ENCODE data around the gene CDKAL1.
"Not testable (repeated sequence)": the region's sequence is repeated elsewhere in the genome, so short reads cannot be mapped to it uniquely, and the experiment has no call there.

CDKAL1 gene

DNA sequence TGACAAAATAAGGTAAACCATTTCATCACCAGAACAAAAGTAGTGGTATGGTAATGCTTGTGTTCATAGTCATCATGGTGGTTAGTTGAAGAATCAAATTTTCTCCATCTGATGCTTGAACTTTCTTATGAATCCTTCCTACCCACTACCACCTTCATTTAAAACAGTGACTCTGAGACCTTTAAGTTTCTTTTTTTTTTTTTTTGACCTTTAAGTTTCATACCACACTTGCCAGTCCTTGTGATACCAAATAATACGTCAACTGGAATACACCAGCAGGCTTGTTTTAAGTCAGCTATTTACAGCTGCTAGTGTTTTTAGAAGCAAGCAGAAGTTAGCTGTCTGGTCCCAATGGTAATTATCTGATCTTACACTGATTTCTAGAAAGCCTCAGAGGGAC, 645.9 kb downstream of the CDKAL1 start:
- DNase-seq (ENCODE audit: low read depth) = no peak

DNA sequence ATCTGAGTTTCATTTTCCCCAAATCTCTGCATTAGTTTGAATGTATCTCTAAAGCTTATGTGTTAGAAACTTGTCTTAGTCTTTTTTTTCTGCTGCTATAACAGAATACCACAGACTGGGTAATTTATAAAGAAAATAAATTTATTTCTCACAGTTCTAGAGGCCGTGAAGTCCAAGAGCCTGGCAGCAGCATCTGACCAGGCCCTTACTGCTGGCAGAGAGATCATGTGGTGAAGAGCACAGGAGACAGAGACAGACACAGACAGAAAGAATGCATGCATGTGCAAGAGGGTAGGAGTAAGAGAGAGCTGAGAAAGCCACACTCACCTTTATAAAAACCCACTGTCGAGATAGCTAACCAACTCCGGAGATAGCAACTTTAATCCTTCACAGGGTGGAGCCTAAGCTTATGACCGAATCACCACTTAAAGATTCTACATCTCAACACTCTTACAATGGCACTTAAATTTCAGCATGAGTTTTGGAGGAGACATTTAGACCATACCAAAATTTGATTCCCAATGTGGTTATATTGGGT, 646.6 kb downstream of the CDKAL1 start:
- no peak for DNase-seq (ENCODE audit: low read depth)

DNA sequence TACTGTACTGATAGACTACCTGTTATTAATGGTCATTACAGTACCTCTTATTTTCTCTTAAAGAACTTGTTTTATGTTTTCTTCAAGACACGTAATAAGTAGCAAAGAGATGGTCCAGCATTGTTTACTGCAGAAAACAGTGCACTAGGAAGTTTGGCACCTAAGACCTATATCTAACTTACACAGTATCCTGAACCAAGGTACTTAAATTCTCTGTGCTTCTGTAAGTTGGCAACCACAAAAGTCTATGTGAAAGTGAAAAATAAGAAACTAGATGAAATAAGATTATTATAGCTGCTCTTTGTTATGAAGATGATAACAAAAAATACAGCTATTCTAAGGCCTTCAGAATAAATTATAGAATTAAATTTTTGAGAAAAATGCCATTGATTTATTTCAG, 647.6 kb downstream of the CDKAL1 start:
- DNase-seq (ENCODE audit: low read depth) = no peak

DNA sequence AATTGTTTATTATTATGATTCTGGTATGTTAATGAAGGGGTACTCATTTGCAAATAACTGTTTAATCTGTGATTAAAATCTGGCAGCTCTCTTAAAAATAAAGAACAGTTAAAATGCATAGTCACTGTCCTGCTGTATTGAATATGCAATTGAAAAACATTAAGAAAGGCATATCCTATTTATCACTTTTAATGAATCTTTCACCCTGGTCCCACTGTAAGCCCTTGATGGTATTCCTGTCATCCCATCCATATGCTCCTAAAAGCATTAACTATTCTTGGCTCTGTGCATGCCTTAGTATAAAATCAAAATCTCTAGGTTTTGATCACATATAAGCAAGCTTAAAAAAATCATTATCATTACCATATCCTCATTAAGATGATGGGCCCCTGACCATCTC, 648.3 kb downstream of the CDKAL1 start:
- DNase-seq (ENCODE audit: low read depth) = no peak

DNA sequence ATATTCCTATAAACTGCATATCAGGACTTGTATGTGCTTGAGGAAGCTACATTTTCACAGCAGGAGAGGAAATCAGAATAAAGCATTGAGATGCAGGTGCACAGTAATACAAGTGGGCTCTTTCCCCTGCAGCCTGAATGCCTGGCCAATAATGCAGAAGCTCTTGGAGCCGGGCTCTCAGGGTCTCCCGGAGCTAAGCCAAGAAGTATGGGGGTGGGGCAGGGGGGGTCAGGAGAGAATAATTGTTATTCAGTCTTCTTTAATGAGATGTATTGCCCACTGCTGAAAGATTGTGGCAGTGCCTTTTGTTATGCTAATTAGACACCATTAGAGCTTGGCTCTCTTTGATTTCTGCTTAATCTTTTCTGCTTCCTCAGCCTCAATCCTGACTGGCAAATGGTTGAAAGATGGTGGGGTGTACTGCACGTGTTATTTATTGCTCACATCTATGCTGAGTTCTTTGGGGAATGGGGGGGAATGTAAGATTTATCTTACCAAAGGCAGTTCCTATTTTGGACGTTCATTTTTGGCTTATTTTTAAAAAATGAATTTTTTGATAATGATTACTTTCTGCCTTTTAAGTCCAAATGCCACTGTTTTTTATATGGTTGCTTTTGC, 651.7 kb downstream of the CDKAL1 start:
- DNase-seq (ENCODE audit: low read depth) = no peak

DNA sequence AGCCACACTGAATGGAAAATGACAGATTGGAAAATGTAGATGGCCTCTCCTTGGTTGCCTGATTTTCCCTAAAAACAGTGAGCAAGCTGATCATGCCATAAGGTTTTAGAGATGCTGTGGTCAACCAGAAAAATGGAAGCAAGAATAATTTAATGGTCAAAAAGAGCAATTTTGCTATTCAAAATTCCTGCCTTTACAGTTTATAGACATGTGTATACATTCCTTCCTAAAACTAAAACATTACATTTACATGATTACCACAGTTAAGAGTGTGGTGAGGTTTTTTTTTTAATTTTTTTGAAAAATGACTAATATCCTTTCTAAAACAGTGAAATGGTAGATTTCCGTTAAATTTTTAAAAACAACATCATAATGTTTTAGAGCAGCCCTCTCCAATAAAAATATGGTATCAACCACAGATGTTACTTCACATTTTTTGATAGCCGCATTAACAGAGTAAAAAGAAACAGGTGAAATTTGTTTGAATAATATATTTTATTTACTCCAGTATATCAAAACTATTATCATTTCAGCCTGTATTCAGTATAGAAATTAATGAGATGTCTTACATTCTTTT, 652.3 kb downstream of the CDKAL1 start:
- DNase-seq (ENCODE audit: low read depth) = no peak

DNA sequence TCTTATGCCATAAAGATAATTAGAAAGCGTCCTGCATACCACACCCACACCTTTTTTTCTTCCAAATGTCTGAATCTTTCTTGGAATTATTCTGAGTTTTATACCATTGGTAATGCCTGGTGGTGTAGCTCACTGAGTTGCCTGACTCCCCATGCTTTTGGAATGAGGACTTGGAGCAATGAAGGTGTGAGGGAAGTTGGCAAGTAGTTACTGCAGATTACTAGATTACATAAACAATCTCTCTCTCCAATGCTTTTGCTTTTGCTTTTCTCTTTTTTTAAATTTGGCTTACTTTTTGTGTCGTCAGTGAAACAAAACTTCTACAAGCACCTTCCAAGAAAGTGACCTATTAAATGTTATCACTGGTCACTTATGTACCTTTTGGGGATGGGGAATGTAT, 653.2 kb downstream of the CDKAL1 start:
- DNase-seq (ENCODE audit: low read depth) = no peak

DNA sequence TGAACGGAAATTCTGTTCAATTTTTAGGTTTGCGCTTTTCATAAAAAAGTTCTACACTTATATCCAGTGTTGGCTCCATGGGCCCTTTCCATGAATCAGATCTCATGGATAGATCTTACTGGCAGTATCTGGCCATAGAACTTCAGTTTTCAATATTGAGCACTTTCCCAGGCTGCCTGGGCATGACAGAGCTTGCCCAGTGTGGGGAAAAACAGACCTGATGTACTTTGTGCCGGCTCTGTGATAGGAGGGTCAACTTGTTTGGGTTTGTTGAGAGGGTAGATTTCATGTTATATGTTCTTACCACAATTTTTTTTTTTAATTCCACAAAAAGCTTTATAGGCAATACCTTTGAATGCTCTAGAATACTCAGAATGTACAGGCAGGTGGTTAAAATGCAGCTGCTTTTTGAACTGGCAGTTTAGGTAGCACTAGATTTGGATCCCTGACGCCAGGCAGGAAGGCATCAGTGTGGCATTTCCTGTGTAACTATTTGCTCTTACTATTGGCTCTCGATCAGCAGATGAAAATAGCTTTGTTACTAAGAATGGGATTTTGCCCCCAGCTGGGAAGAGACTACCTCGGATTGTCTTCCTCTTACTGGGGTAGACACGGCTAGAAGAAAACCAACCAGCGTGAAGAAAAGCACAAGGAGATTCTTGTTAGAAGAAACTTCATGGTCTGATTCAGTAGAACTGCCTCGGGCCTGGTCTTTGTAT, 654.4 kb downstream of the CDKAL1 start:
- DNase-seq (ENCODE audit: low read depth) = no peak

DNA sequence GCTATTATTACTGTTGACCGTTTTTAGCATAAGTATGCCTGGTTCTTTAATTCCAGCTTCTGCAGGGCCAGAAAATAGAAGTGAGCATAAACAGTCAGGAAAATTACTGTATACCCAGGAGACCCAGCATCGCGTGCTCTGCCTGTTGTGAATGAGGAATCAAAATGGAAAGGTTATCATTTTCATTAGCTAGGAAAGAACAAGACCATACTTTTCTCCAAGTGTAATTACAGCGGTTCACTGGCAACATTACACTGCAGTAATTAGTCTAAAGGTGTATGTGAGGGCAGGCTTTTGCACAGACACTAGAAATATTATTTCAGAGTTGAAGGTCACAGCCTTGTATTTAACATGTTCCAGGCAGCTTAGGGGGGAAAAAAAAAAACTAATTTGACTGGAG, 655.5 kb downstream of the CDKAL1 start:
- DNase-seq (ENCODE audit: low read depth) = no peak

DNA sequence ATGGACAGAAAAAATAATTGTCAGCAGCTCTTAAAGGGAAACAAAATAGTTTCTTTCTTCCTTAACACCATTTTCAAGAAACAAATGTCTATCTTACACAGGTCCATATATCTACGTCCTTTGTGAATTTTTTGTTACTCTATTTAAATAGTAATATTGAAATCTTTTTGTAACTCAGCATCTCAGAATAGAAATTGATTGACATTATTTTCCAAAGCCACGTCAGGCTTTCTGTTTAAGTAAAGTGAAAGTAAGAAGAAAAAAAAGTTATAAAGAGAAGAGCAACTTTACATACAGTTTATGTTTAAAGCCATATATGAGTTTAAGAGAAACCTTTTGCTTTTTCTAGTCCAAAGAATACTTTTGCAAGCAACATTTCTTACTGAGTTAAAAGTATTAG, 656.4 kb downstream of the CDKAL1 start:
- DNase-seq (ENCODE audit: low read depth) = no peak

DNA sequence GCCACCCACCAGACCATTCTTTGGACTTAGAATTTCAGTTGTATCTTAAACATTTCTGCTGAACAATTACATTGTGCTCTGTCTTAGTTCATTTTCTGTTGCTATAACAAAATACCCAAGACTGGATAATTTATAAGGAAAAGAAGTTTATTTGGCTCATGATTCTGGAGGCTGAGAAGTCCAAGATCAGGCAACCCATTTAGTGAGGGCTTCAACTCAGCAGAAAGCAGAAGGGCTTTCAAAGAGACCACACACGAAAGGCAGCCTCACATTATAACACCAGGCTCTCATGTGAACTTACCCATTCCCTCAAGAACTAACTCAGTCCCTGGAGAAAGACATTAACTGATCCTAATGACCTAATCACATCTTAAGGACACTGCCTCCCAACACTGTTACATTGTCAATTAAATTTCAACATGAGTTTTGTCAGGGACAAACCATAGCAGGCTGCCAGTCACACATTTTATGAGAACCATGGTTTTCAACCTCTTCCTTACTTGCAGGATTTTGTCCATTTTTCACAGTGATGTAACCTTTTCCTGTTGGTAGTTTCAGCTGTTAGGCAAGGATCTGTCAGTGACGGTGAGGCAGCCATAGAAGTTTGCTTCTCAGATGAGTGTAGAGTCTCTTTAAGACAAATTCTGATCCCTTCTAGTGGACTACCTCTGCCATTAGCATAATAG, 659.7 kb downstream of the CDKAL1 start:
- DNase-seq (ENCODE audit: low read depth) = no peak

DNA sequence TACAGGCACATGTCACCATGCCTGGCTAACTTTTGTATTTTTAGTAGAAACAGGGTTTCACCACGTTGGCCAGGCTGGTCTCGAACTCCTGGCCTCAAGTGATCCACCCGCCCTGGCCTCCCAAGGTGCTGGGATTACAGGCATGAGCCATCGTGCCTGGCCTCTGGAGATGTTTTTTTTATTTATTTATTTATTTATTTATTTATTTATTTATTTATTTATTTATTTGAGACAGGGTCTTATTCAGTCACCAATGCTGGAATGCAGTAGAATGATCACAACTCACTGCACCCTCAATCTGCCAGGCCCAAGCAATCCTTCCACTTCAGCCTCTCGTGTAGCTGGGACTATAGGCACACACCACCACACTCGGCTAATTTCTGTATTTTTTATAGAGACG, 661.0 kb downstream of the CDKAL1 start:
- not testable (repeated sequence) for DNase-seq (ENCODE audit: low read depth)

DNA sequence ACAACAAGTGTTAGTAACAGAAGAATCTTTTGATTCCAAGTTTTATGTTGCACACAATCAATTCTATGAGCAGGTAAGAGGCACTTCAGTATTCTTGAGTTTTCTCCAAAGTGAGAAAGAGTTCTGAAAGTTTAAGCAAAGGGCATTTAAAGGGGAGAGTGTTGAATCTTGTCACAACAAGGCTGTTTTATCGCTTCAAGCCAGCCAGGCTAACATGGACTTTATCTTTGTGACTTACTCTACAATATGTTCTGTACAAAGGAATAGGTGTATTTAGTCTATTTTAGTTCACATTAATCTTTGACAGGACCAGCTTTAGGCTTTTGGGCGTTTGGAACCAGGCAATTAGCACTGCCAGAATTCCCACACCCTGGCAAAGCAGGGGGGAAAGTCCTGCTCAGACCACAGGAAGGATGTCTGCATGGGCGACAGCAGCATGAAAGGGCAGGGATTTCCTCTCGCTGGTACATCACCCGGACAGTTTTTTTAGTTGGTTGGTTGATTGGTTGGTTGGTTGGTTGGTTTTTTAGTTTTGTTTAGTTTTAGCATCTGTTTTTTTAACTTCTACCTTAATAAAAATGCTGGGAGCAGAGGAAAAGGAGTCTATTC, 663.9 kb downstream of the CDKAL1 start:
- DNase-seq (ENCODE audit: low read depth) = no peak

DNA sequence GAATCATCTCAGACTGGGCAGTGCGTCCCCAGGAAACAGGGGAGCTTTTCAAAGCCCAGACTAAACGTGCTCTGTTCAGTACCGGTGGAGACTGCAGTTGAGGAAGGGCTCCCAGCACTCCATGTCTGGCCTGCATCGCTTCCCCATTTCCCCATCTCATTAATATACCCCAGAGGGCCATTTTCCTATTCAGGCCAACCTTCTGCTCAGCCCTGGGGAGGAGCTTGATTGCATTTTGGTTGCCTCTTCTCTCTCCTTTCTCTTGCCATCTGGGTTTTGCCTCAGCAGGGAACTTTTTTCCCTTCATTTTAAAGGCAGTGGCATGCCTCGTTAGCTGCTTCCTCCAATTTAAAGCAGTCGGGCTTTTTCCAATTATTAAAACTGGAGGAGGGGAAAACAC, 665.0 kb downstream of the CDKAL1 start:
- no peak for DNase-seq (ENCODE audit: low read depth)

DNA sequence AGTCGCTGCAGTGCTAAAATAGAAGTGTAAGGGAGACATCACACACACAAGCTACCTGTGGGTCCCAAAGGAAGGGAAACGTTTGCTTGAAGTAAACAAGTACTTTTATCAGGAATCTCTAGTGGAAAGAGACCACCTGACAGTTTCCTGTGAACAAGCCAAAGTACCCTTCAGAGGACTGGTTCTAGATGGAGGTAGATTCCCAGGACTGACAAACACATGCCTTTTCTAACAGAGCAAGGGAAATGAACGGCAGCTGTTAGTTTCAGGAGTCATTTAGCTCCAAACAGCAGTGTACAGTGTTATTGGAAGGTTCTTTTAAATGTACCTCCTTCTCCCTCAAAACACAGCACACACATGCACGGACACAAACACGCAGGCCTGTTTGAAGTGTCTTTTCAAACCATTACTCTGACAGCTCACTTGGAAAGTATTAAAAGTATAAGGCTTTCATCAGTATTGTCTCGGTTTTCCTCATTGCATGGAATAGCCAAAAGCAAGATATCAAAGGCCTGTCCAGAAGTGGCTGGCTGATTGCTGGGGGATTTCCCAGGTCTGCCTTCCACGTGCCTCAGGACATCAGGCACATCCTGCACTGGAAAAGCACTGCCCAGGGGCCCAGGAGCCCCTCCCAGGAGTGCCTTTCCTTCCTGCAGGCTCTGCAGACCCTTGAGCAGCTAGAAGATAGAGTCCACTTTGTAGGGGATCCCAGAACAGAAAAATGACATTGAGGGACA, 666.0 kb downstream of the CDKAL1 start:
- DNase-seq (ENCODE audit: low read depth) = no peak

DNA sequence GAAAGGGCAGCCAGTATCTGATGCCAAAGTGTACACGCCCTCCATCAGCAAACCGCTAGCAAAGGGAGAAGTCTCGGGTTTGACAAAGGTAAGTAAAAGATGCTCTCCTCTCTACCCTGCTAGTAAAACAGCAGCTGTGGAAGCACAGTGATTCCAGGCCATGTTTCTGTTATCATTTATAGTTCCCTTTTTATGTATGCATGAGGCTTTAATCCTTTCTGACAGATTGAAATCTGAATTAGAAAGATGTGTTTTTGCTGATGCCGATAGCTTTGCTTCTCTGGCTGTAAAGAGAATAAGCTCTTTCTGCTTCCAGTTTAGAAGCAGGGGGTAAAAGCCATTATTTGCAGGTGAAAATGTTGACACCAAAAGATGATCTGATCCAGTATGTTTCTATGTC, 666.9 kb downstream of the CDKAL1 start:
- no peak for DNase-seq (ENCODE audit: low read depth)

DNA sequence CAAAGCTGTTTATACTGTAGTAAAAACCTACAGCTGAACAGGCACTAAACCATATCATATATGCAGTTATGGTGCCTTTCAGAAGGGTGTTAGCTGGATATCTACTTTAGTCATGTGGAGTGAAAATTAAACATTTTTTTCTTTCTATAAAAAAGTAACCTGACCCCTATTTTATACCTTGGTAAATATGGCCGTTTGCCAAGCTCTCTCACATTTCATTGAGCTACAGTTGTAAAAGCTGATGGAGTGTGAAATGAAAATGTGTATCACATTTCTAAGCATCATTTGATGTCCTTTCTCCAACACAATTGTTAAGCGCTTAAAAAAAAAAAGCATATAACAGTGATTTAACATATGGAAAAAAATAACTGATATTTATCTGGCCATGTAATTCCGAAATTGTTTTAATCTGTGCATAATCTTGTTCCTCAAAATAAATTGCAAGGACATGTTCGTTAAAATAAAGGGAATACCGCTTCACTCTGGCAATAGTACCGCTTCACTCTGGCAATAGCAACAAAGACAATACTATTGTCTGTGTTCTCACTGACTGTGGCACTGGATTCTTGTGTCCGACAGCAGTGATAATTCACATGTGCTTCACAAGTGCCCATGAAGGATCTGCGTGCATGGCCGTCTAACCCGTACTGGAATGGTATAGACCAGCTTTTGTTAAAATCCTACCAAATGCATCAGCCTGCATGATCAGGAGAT, 667.5 kb downstream of the CDKAL1 start:
- DNase-seq (ENCODE audit: low read depth) = no peak

DNA sequence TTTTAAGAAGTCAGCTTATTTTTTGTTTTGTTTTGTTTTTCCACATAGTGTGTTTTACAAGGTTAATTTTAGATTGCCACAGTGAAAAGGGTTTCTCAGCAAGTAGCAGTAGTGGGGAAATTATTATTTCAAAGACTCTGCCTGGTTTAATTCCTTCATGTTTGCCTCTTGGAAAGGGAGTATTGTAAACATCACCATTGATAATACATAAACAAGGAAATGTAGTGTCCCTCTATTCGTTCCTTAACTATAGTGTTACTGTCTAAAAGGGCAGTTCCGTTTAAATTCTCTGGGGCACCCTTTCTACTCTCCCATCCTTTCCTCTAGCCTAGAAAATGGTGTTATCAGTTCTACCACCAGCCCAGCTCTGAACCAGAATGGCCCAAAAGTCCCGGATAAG, 668.3 kb downstream of the CDKAL1 start:
- no peak for DNase-seq (ENCODE audit: low read depth)

DNA sequence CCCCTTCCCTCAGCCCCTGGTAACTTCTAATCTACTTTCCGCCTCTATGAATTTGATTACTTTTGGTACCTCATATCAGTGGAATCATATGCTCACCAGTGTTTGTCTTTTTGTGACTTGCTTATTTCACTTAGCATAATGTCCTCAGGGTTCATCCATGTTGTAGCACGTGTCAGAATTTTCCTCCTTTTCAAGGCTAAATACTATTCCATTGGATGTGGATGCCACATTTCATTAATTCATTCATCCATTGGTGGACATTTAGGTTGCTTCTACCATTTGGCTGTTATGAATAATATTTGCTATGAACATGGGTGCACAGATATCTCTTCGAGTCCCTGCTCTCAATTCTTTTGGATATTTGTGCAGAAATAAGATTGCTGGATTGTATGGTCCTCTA, 670.7 kb downstream of the CDKAL1 start:
- DNase-seq (ENCODE audit: low read depth) = no peak

DNA sequence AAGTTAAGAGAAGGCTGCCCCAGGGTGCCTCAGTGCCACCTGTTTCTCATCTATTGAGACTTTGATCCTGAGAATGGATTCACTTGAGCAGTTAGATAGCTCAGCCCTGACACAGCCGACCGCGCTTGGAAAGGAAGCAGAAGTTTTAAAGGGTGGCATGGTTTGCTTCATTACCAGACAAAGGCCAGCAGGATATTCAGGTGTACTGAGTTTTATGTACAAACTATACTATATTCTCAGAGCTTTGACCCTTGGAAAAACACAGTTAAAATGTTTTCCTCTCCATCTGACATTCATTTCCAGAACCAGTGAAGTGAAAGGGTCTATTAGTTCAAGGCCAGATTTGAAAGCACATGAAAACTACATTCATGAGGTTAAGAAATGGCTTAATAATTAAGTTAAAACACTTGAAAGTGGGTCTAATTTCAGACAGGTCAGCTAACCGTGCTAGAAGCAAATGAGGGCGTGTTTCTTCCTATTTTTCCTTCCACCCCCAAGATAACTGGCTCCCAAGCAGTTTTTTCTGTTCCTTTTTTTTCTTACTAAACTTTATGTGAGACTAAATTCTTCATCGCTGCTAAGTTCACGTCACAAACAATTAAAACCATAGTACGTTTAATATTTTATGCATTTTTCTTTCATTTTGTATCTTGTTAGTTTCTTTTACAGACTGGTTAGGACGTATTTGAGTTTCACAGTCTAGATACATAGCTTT, 674.0 kb downstream of the CDKAL1 start:
- DNase-seq (ENCODE audit: low read depth) = no peak
